B cell (primary cell): ENCODE results near the gene ULBP2. TPM values are rescaled to one million over a fixed set of nuclear protein-coding genes. Genes with fewer than 3 reads are reported as not detected.

Experiments used
- ATAC-seq: fragments of 200-7000 bp; cut with Tn5 transposase; one replicate; pipeline ENCODE4 v1.10.0; 2021; ENCODE audit warnings: low read depth, mild to moderate bottlenecking, moderate number of reproducible peaks, moderate library complexity
- CTCF ChIA-PET: fragments of 350-600 bp; sonication (Branson Sonifier 250); formaldehyde crosslinking; loops from one replicate; lab custom pipeline; 2021; ENCODE audit warnings: antibody characterized with exemption, inconsistent platforms; lab: Charles Lee
- POLR2A ChIA-PET: fragments of 350-600 bp; sonication (Branson Sonifier 250); formaldehyde crosslinking; loops from one replicate; lab custom pipeline; 2021; ENCODE audit warnings: antibody characterized with exemption; lab: Charles Lee
- DNase-seq: peaks from one replicate; pipeline ENCODE4 v3.0.0; 2013
- H2AFZ ChIP-seq: 2 replicates; pipeline ENCODE4 v1.6.1; 2012; ENCODE audit warnings: mild to moderate bottlenecking, low read depth, low read length; ENCODE audit not compliant: insufficient read depth, poor library complexity, severe bottlenecking
- H3K27ac ChIP-seq, 2 donors: 1 replicate in 1 of 2; 2 replicates in 1 of 2; pipeline ENCODE4 v1.5.1; 2012 to 2013; ENCODE audit warnings: low read length in 2 of 2, mild to moderate bottlenecking in 2 of 2, moderate library complexity in 1 of 2
- H3K27me3 ChIP-seq, 4 experiments: fragments of 200-600 bp in 1 of 4; sonication (generic) in 1 of 4; replicated peaks in 1 of 4; 1 replicate in 2 of 4; 2 replicates in 2 of 4; pipeline versions ENCODE4 v1.6.1 to v1.7.0; 2013 to 2016; ENCODE audit warnings: low read length in 3 of 4, mild to moderate bottlenecking in 2 of 4, mixed read lengths in 1 of 4, moderate library complexity in 1 of 4; ENCODE audit not compliant: insufficient read depth in 4 of 4, control insufficient read depth in 3 of 4; ENCODE audit errors: control extremely low read depth in 1 of 4
- H3K36me3 ChIP-seq, 2 experiments: replicated peaks in 1 of 2; 1 replicate in 1 of 2; 2 replicates in 1 of 2; pipeline versions ENCODE4 v1.6.1 to v1.7.1; 2013; ENCODE audit warnings: low read length in 1 of 2; ENCODE audit not compliant: insufficient read depth in 2 of 2, control insufficient read depth in 1 of 2; ENCODE audit errors: control extremely low read depth in 1 of 2, extremely low read depth in 1 of 2
- H3K4me1 ChIP-seq, 2 donors: fragments of 200-600 bp in 1 of 2; sonication (generic) in 1 of 2; 1 replicate in 1 of 2; 2 replicates in 1 of 2; pipeline versions ENCODE4 v1.5.1 to v1.6.1; 2013 to 2017; ENCODE audit warnings: low read length in 2 of 2; ENCODE audit not compliant: control insufficient read depth in 2 of 2, insufficient read depth in 2 of 2
- H3K4me2 ChIP-seq: replicated peaks from 2 replicates; pipeline ENCODE3; 2012; ENCODE audit warnings: mild to moderate bottlenecking, low read depth, low read length; ENCODE audit not compliant: poor library complexity, severe bottlenecking
- H3K4me3 ChIP-seq, 5 experiments: fragments of 200-600 bp in 1 of 5; sonication (generic) in 1 of 5; 1 replicate in 3 of 5; 2 replicates in 2 of 5; pipeline versions ENCODE4 v1.5.1 to v1.7.0; 2011 to 2016; ENCODE audit warnings: low read length in 4 of 5, mild to moderate bottlenecking in 4 of 5, low read depth in 2 of 5, control low read depth in 1 of 5, moderate library complexity in 1 of 5; ENCODE audit not compliant: insufficient read depth in 1 of 5; ENCODE audit errors: control extremely low read depth in 1 of 5, extremely low read depth in 1 of 5
- H3K79me2 ChIP-seq: fragments of 200-600 bp; sonication (generic); one replicate; pipeline ENCODE4 v1.6.0; 2016; ENCODE audit warnings: low read length; ENCODE audit not compliant: control insufficient read depth, insufficient read depth
- H3K9ac ChIP-seq: fragments of 200-600 bp; sonication (generic); 2 replicates; pipeline ENCODE4 v1.6.1; 2017; ENCODE audit warnings: mild to moderate bottlenecking, low read length, moderate library complexity
- H3K9me3 ChIP-seq, 3 donors: one replicate each; pipeline versions ENCODE4 v1.6.1 to v1.7.1; 2013; ENCODE audit warnings: low read length in 2 of 3; ENCODE audit not compliant: control insufficient read depth in 2 of 3, insufficient read depth in 1 of 3; ENCODE audit errors: control extremely low read depth in 1 of 3
- H4K20me1 ChIP-seq: 2 replicates; pipeline ENCODE4 v1.6.0; 2012; ENCODE audit warnings: mild to moderate bottlenecking, low read length; ENCODE audit not compliant: insufficient read depth, control insufficient read depth, poor library complexity, severe bottlenecking
- H3K27ac Mint-ChIP-seq: one replicate; pipeline ENCODE4 v1.8.0; 2021; ENCODE audit warnings: mixed read lengths
- H3K27me3 Mint-ChIP-seq: one replicate; pipeline ENCODE4 v1.8.0; 2021; ENCODE audit warnings: mixed read lengths
- H3K4me1 Mint-ChIP-seq: one replicate; pipeline ENCODE4 v1.8.0; 2021; ENCODE audit warnings: mixed read lengths
- H3K4me3 Mint-ChIP-seq: one replicate; pipeline ENCODE4 v1.8.0; 2021; ENCODE audit warnings: mixed read lengths
- H3K9me3 Mint-ChIP-seq: one replicate; pipeline ENCODE4 v1.8.0; 2022; ENCODE audit warnings: mixed read lengths; ENCODE audit not compliant: insufficient read depth
- EZH2 ChIP-seq: IDR thresholded peaks from 2 replicates; pipeline ENCODE4 v1.6.1; 2012; ENCODE audit warnings: borderline replicate concordance, low read depth, mild to moderate bottlenecking, moderate library complexity, low read length; ENCODE audit not compliant: insufficient read depth, poor library complexity, severe bottlenecking
- WGBS: methylation state at CpG from one replicate; pipeline ENCODE4 v1.1.5; 2013; ENCODE audit warnings: missing lambda C conversion rate; ENCODE audit not compliant: insufficient coverage; 5-methylcytosine and 5-hydroxymethylcytosine counted together
- intact Hi-C: fragments of 100-400 bp; cut with micrococcal nuclease; formaldehyde crosslinking; loops from one replicate; pipeline ENCODE4 v1.10.0; 2022
- polyA plus RNA-seq: library from polyadenylated mRNA; depleted of rRNA; stranded (reverse); fragments of >200 nt; gene quantifications from 2 replicates; pipeline ENCODE4 v1.2.3, GENCODE V29; 2012
- total RNA-seq, 2 donors: library from RNA; stranded (reverse); fragments of 120-200 nt in 1 of 2; gene quantifications; 1 replicate in 1 of 2; 2 replicates in 1 of 2; pipeline versions ENCODE4 v1.2.3 to v1.2.4, GENCODE V29; 2013 to 2022
- TF ChIP-seq, protein P1 (sequence below): fragments of 200-600 bp; IDR thresholded peaks from one replicate; pipeline ENCODE4 v1.8.0; 2022; ENCODE audit warnings: antibody characterized with exemption, mild to moderate bottlenecking

ULBP2 gene
- total and polyA plus RNA-seq, 2 donors (not counting 1 experiment from before 2014, with no cell fraction given), result 0.31 TPM; not detected in 1

GRCh38 chr6:149961728-149962425 lies 20.1 kb downstream of the ULBP2 start:
- H3K27me3 Mint-ChIP-seq, result peaks cover 75% of the 10 kb centered on the region
- peaks cover 0 to 69% (median 41%) of the 10 kb centered on the region in 4 experiments for H3K27me3 ChIP-seq
- H3K4me1 Mint-ChIP-seq, result peaks cover 29% of the 10 kb centered on the region
- H3K4me2 ChIP-seq, result no peak overlapping the region
- H3K9ac ChIP-seq, result no peak overlapping the region
- no peak overlapping the region for H2AFZ ChIP-seq
- POLR2A ChIA-PET, result interaction anchor here (1.0 kb wide), 1 partner anchor 38 kb away, joined by 11 read pairs; no protein-coding TSS in a partner anchor
- ATAC-seq, result no peak
- DNase-seq, result peak; percentile 61
- intact Hi-C loops, result loop anchor here (2.0 kb wide), 1 partner anchor 23 kb away; no protein-coding TSS in a partner anchor
- CTCF ChIA-PET, result interaction anchor here (0.6 to 1.5 kb wide), 3 partner anchors 29 to 689 kb away, joined by 3 to 4 read pairs (median 4); no protein-coding TSS in a partner anchor
- no peaks in the 10 kb centered on the region for H3K36me3 ChIP-seq
- H3K4me1 ChIP-seq, result peaks cover 28 to 30% of the 10 kb centered on the region in 2 donors
- no peak overlapping the region for H3K4me3 ChIP-seq
- H3K9me3 Mint-ChIP-seq, result no peaks in the 10 kb centered on the region
- peaks cover 8% of the 10 kb centered on the region for H4K20me1 ChIP-seq
- TF ChIP-seq, protein P1, sequence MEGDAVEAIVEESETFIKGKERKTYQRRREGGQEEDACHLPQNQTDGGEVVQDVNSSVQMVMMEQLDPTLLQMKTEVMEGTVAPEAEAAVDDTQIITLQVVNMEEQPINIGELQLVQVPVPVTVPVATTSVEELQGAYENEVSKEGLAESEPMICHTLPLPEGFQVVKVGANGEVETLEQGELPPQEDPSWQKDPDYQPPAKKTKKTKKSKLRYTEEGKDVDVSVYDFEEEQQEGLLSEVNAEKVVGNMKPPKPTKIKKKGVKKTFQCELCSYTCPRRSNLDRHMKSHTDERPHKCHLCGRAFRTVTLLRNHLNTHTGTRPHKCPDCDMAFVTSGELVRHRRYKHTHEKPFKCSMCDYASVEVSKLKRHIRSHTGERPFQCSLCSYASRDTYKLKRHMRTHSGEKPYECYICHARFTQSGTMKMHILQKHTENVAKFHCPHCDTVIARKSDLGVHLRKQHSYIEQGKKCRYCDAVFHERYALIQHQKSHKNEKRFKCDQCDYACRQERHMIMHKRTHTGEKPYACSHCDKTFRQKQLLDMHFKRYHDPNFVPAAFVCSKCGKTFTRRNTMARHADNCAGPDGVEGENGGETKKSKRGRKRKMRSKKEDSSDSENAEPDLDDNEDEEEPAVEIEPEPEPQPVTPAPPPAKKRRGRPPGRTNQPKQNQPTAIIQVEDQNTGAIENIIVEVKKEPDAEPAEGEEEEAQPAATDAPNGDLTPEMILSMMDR, result peak; percentile 54
- TF ChIP-seq EZH2, result no peak
- H3K9me3 ChIP-seq, result peaks cover 0 to 35% (median 0%) of the 10 kb centered on the region in 3 donors
- 73% methylated on average over 5 of the region's 6 CpGs for WGBS
- H3K4me3 Mint-ChIP-seq, result peak overlapping the region; percentile 42
- no peak overlapping the region for H3K27ac ChIP-seq
- H3K79me2 ChIP-seq, result no peaks in the 10 kb centered on the region
- H3K27ac Mint-ChIP-seq, result peak overlapping the region; percentile 7
